ENCODE data around the gene PIF1. TPM values are rescaled to one million over a fixed set of nuclear protein-coding genes. Genes with fewer than 3 reads are reported as not detected.
"Not testable (repeated sequence)": the region's sequence is repeated elsewhere in the genome, so short reads cannot be mapped to it uniquely, and the experiment has no call there.

Gene PIF1
- total RNA-seq, 1 donor from 2014 or later: 0.99 TPM

- DNase-seq (ENCODE audit: low spot score): no peak
These were observed 22.6 kb upstream of the PIF1 start for GRCh38 chr15:64847876-64848716.

GRCh38 chr15:64847448-64847847, 22.0 kb upstream of the PIF1 start:
- DNase-seq (ENCODE audit: low spot score): no peak

- DNase-seq (ENCODE audit: low spot score): no peak
These were observed 21.6 kb upstream of the PIF1 start for GRCh38 chr15:64847016-64847415.

GRCh38 chr15:64845831-64846595, 20.6 kb upstream of the PIF1 start:
- no peak for DNase-seq (ENCODE audit: low spot score)

- DNase-seq (ENCODE audit: low spot score): no peak
These were observed 19.8 kb upstream of the PIF1 start for GRCh38 chr15:64845183-64845611.

- no peak for DNase-seq (ENCODE audit: low spot score)
These were observed 19.2 kb upstream of the PIF1 start for GRCh38 chr15:64844576-64845145.

- DNase-seq (ENCODE audit: low spot score): no peak
These were observed 18.5 kb upstream of the PIF1 start for GRCh38 chr15:64843991-64844390.

- peak; percentile 70 for DNase-seq (ENCODE audit: low spot score)
These were observed 17.6 kb upstream of the PIF1 start for GRCh38 chr15:64842986-64843561.

- DNase-seq (ENCODE audit: low spot score): no peak
These were observed 16.9 kb upstream of the PIF1 start for GRCh38 chr15:64842096-64842939.

- DNase-seq (ENCODE audit: low spot score): peak; percentile 98
These were observed 16.1 kb upstream of the PIF1 start, which contains the start of gene PLEKHO2 for GRCh38 chr15:64841344-64842095. Gene PLEKHO2 (plus strand): TSS chr15:64841915. CDS start chr15:64842017, 102 bp downstream.

- DNase-seq (ENCODE audit: low spot score): no peak
These were observed 15.6 kb upstream of the PIF1 start for GRCh38 chr15:64841060-64841343.

GRCh38 chr15:64837502-64837901, 12.1 kb upstream of the PIF1 start:
- no peak for DNase-seq (ENCODE audit: low spot score)

GRCh38 chr15:64836023-64836536, 10.6 kb upstream of the PIF1 start:
- no peak for DNase-seq (ENCODE audit: low spot score)

GRCh38 chr15:64833690-64834089, 8.2 kb upstream of the PIF1 start:
- no peak for DNase-seq (ENCODE audit: low spot score)

- no peak for DNase-seq (ENCODE audit: low spot score)
These were observed 3.5 kb upstream of the PIF1 start for GRCh38 chr15:64828985-64829384.

GRCh38 chr15:64824929-64825430, 467 bp downstream of the PIF1 start:
- no peak for DNase-seq (ENCODE audit: low spot score)

GRCh38 chr15:64816452-64816851, 9.0 kb downstream of the PIF1 start:
- DNase-seq (ENCODE audit: low spot score): no peak

- not testable (repeated sequence) for DNase-seq (ENCODE audit: low spot score)
These were observed 10.5 kb downstream of the PIF1 start for GRCh38 chr15:64814965-64815364.

- DNase-seq (ENCODE audit: low spot score): not testable (repeated sequence)
These were observed 11.2 kb downstream of the PIF1 start for GRCh38 chr15:64814283-64814682.

- no peak for DNase-seq (ENCODE audit: low spot score)
These were observed 12.4 kb downstream of the PIF1 start for GRCh38 chr15:64813075-64813474.

All from ureter (tissue), 1 donor.